Naive thymus-derived CD4-positive, alpha-beta T cell (primary cell): ENCODE measurements around the gene EGFL7. TPM values are rescaled to one million over a fixed set of nuclear protein-coding genes. Genes with fewer than 3 reads are reported as not detected.
"Not testable (repeated sequence)": the region's sequence is repeated elsewhere in the genome, so short reads cannot be mapped to it uniquely, and the experiment has no call there.

Experiments used
- ATAC-seq: fragments of 150-1000 bp; cut with Tn5 transposase; 2 replicates; pipeline ENCODE4 v1.10.0; 2021; ENCODE audit warnings: mild to moderate bottlenecking, moderate library complexity
- CTCF ChIA-PET: fragments of 350-600 bp; sonication (Branson Sonifier 250); formaldehyde crosslinking; loops from one replicate; lab custom pipeline; 2021; ENCODE audit warnings: antibody characterized with exemption; lab: Charles Lee
- POLR2A ChIA-PET: fragments of 350-600 bp; sonication (Branson Sonifier 250); formaldehyde crosslinking; loops from one replicate; lab custom pipeline; 2021; ENCODE audit warnings: antibody characterized with exemption, inconsistent platforms; lab: Charles Lee
- DNase-seq, 9 donors: peaks; one replicate each; pipeline versions ENCODE4 v3.0.0 to v3.0.0-alpha.2; 2020 to 2022; ENCODE audit warnings: mixed read lengths in 1 of 9
- H3K27ac ChIP-seq: one replicate; pipeline ENCODE4 v1.7.0; 2013; ENCODE audit warnings: mild to moderate bottlenecking, low read depth, low read length, moderate library complexity
- H3K27me3 ChIP-seq, 2 donors: one replicate each; pipeline ENCODE4 v1.7.0; 2013; ENCODE audit warnings: low read length in 2 of 2, mild to moderate bottlenecking in 2 of 2, moderate library complexity in 2 of 2; ENCODE audit not compliant: control insufficient read depth in 2 of 2, insufficient read depth in 2 of 2
- H3K36me3 ChIP-seq, 3 experiments: 1 replicate in 2 of 3; 2 replicates in 1 of 3; pipeline ENCODE4 v1.7.0; 2013; ENCODE audit warnings: low read length in 3 of 3, mild to moderate bottlenecking in 3 of 3, moderate library complexity in 1 of 3; ENCODE audit not compliant: insufficient read depth in 3 of 3, control insufficient read depth in 2 of 3
- H3K4me1 ChIP-seq, 2 donors: one replicate each; pipeline ENCODE4 v1.7.0; 2013; ENCODE audit warnings: low read length in 2 of 2, mild to moderate bottlenecking in 2 of 2, moderate library complexity in 1 of 2; ENCODE audit not compliant: control insufficient read depth in 2 of 2, insufficient read depth in 2 of 2
- H3K4me3 ChIP-seq: 2 replicates; pipeline ENCODE4 v1.7.0; 2013; ENCODE audit warnings: mild to moderate bottlenecking, low read length
- H3K9me3 ChIP-seq, 3 experiments: 1 replicate in 2 of 3; 2 replicates in 1 of 3; pipeline ENCODE4 v1.7.0; 2013; ENCODE audit warnings: low read length in 3 of 3; ENCODE audit not compliant: control insufficient read depth in 2 of 3
- H3K27ac Mint-ChIP-seq, 9 donors: one replicate each; pipeline ENCODE4 v1.8.0; 2020 to 2022; ENCODE audit warnings: mixed read lengths in 9 of 9, mild to moderate bottlenecking in 8 of 9, moderate library complexity in 5 of 9, inconsistent platforms in 2 of 9
- H3K27me3 Mint-ChIP-seq, 5 donors: one replicate each; pipeline ENCODE4 v1.8.0; 2021 to 2022; ENCODE audit warnings: mixed read lengths in 5 of 5, mild to moderate bottlenecking in 1 of 5
- H3K36me3 Mint-ChIP-seq, 5 donors: one replicate each; pipeline ENCODE4 v1.8.0; 2020 to 2022; ENCODE audit warnings: mixed read lengths in 5 of 5, mild to moderate bottlenecking in 3 of 5, inconsistent platforms in 1 of 5
- H3K4me1 Mint-ChIP-seq, 7 donors: one replicate each; pipeline ENCODE4 v1.8.0; 2020 to 2022; ENCODE audit warnings: mixed read lengths in 7 of 7, mild to moderate bottlenecking in 3 of 7, inconsistent platforms in 1 of 7
- H3K4me3 Mint-ChIP-seq, 10 donors: one replicate each; pipeline ENCODE4 v1.8.0; 2020 to 2022; ENCODE audit warnings: mild to moderate bottlenecking in 10 of 10, mixed read lengths in 10 of 10, moderate library complexity in 6 of 10, inconsistent platforms in 2 of 10
- H3K9me3 Mint-ChIP-seq, 11 donors: one replicate each; pipeline ENCODE4 v1.8.0; 2020 to 2022; ENCODE audit warnings: mixed read lengths in 11 of 11, mild to moderate bottlenecking in 4 of 11, inconsistent platforms in 1 of 11, moderate library complexity in 1 of 11
- intact Hi-C, 2 donors: fragments of 100-400 bp; cut with micrococcal nuclease; formaldehyde crosslinking; loops; one replicate each; pipeline ENCODE4 v1.15.1; 2023
- polyA plus RNA-seq, 2 donors: library from polyadenylated mRNA; unstranded; fragments of 300-500 nt; fragmentation: Illumina TruSeq; gene quantifications; one replicate each; pipeline ENCODE4 v1.2.3, GENCODE V29; 2021
- total RNA-seq, 6 experiments: library from RNA in 5 of 6; stranded (reverse) in 5 of 6; gene quantifications; 1 replicate in 5 of 6; 2 replicates in 1 of 6; pipeline ENCODE4 v1.2.3 and lab custom pipeline; 2021 to 2026

Gene EGFL7
- total and polyA plus RNA-seq, 7 experiments from 2014 or later: 0.56 to 2.3 (median 0.97) TPM; not detected in 4

DNA sequence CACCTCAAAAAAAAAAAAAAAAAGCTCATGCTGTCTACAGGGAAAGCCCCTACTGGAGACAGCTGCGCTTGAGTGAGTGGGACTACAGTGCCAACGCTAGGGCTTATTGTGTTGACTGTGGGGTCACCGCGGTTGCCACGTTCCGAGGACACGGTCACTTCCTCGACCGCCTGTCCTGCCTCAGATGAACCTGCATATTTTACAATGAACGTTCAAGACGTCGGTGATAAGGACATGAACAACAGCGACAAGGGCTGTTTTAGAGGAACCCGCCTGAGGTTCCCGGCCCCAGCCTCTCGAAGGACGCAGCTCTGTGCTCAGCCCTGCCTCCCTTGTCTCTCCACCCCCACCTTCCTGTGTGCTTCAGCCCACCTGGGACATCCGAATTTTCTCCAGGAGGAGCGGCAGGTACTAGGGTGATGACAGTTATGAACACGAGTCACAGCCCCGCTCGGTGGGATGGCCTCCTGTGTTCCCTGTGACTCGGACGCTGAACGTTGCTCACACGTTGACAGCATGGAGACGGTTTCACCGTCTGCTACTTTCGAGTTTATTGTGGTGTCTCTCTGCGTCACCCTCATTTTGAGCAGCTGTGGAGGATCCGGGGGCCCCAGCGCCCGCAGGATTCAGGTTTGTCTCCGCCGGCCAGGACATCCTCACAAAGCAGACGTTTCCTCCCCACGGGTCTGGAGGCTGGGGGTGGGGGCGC is 38.4 kb downstream of the EGFL7 start:
- Mint-ChIP-seq H3K9me3 (peaks cover 0 to 2% (median 0%) of the 10 kb centered on the region in 11 donors), H3K27me3 (peaks cover 0 to 29% (median 5%) of the 10 kb centered on the region in 5 donors), H3K4me3 (peak overlapping the region; percentile 76 to 91 (median 84)), H3K36me3 (no peaks in the 10 kb centered on the region), H3K27ac (peak overlapping the region; percentile 25 to 93 (median 83)), H3K4me1 (peaks cover 10 to 25% (median 14%) of the 10 kb centered on the region in 7 donors)
- Histone ChIP-seq H3K27ac (peak overlapping the region; percentile 30), H3K4me1 (peaks cover 7 to 17% of the 10 kb centered on the region in 2 donors), H3K27me3 (no peaks in the 10 kb centered on the region), H3K36me3 (no peaks in the 10 kb centered on the region), H3K4me3 (peak overlapping the region; percentile 65), H3K9me3 (no peaks in the 10 kb centered on the region)
- POLR2A ChIA-PET: interaction anchor here (5.2 kb wide), 1 partner anchor 27 kb away, joined by 19 read pairs; no protein-coding TSS in a partner anchor
- DNase-seq (peak; percentile 35 to 68 (median 55)), ATAC-seq (peak; percentile 83)
- intact Hi-C loops: loop anchor here (1.0 to 2.0 kb wide), 2 partner anchors 27 to 28 kb away; no protein-coding TSS in a partner anchor
- CTCF ChIA-PET: no interaction called here

GRCh38 chr9:136701668-136702053 is 38.9 kb downstream of the EGFL7 start:
- ChIA-PET POLR2A (interaction anchor here (5.2 kb wide), 1 partner anchor 27 kb away, joined by 19 read pairs; no protein-coding TSS in a partner anchor), CTCF (no interaction called here)
- H3K4me1 Mint-ChIP-seq: peaks cover 10 to 25% (median 14%) of the 10 kb centered on the region in 7 donors
- peak overlapping the region in 9 of 10 donors; percentile 51 to 91 (median 83) for H3K4me3 Mint-ChIP-seq
- no peaks in the 10 kb centered on the region for H3K36me3 Mint-ChIP-seq
- intact Hi-C loops: loop anchor here (1.0 to 2.0 kb wide), 2 partner anchors 27 kb away; no protein-coding TSS in a partner anchor
- Histone ChIP-seq H3K4me1 (peaks cover 7 to 17% of the 10 kb centered on the region in 2 donors), H3K4me3 (peak overlapping the region; percentile 65), H3K9me3 (no peaks in the 10 kb centered on the region), H3K27ac (no peak overlapping the region), H3K36me3 (no peaks in the 10 kb centered on the region), H3K27me3 (no peaks in the 10 kb centered on the region)
- peaks cover 0 to 29% (median 5%) of the 10 kb centered on the region in 5 donors for H3K27me3 Mint-ChIP-seq
- peaks cover 0 to 2% (median 0%) of the 10 kb centered on the region in 11 donors for H3K9me3 Mint-ChIP-seq
- DNase-seq (peak in 1 of 9 donors; percentile 18), ATAC-seq (no peak)
- peak overlapping the region in 5 of 9 donors; percentile 56 to 89 (median 75) for H3K27ac Mint-ChIP-seq

DNA sequence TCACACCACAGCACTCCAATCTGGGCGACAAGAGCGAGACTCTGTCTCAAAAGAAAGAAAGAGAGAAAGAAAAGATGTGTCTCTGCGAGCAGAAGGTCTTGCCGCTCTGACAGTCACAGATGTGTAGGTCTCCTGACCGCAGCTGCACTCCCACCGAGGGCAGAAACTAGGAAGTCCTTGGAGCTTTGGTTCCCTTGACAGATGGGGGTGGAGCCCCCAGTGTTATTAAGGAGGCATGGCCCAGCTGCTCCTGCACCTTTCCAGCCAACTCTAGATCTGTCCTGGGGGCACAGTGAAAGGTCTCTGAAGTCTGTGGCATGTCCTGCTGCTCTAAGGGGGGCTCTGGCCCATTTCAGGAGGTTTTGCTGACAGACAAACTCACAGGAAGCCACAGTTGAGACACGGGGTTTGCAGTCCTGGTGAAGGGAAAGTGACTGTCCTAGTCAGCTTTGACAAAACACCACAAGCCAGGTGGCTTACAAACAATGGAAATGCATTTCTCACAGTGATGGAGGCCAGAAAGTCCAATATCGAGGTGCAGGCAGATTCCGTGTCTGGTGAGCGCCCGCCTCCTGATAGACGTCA is 40.7 kb downstream of the EGFL7 start:
- no peaks in the 10 kb centered on the region for H3K36me3 ChIP-seq
- Mint-ChIP-seq H3K36me3 (no peaks in the 10 kb centered on the region), H3K9me3 (peaks cover 0 to 2% (median 0%) of the 10 kb centered on the region in 11 donors), H3K27ac (peak overlapping the region in 1 of 9 donors; percentile 2), H3K4me1 (peaks cover 7 to 22% (median 14%) of the 10 kb centered on the region in 7 donors), H3K4me3 (no peak overlapping the region), H3K27me3 (peaks cover 0 to 30% (median 5%) of the 10 kb centered on the region in 5 donors)
- H3K27me3 ChIP-seq: no peaks in the 10 kb centered on the region
- H3K4me3 ChIP-seq: no peak overlapping the region
- peaks cover 7 to 17% of the 10 kb centered on the region in 2 donors for H3K4me1 ChIP-seq
- intact Hi-C loops: no loop called here
- POLR2A ChIA-PET: no interaction called here
- CTCF ChIA-PET: no interaction called here
- H3K9me3 ChIP-seq: no peaks in the 10 kb centered on the region
- ATAC-seq (no peak), DNase-seq (no peak)
- H3K27ac ChIP-seq: no peak overlapping the region

- H3K4me3 Mint-ChIP-seq, POLR2A ChIA-PET, H3K4me3 ChIP-seq, ATAC-seq, H3K36me3 Mint-ChIP-seq, H3K27ac ChIP-seq, H3K27ac Mint-ChIP-seq, DNase-seq, H3K9me3 Mint-ChIP-seq, CTCF ChIA-PET, intact Hi-C loops, H3K9me3 ChIP-seq, H3K36me3 ChIP-seq, H3K27me3 ChIP-seq: not testable (repeated sequence)
- peaks cover 7 to 17% of the 10 kb centered on the region in 2 donors for H3K4me1 ChIP-seq
- Mint-ChIP-seq H3K27me3 (peaks cover 0 to 28% (median 7%) of the 10 kb centered on the region in 5 donors), H3K4me1 (peaks cover 7 to 22% (median 14%) of the 10 kb centered on the region in 7 donors)
Observed at GRCh38 chr9:136704741-136705140, 42.0 kb downstream of the EGFL7 start.

DNA sequence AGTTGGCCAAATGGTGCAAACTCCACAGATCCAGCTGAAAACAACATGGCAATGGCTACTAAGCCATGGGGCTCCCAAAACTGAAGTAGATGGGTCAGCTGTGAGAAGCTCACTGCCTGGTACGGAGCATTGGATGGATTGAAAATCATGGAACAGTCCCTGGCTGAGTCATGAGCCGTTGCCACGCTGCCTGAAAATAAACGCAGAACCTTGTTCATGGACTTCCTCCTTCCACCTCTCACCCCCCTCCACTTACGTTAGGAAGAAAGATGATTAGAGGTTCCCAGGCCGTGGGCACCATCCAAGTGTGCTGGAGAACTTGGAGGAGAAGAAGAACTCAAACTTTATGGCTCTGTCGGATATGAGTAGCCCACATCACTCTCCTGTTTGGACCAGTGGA is 42.8 kb downstream of the EGFL7 start:
- Histone ChIP-seq H3K27ac (no peak overlapping the region), H3K4me1 (peaks cover 7 to 12% of the 10 kb centered on the region in 2 donors), H3K36me3 (no peaks in the 10 kb centered on the region), H3K4me3 (no peak overlapping the region), H3K9me3 (no peaks in the 10 kb centered on the region), H3K27me3 (no peaks in the 10 kb centered on the region)
- Mint-ChIP-seq H3K9me3 (no peaks in the 10 kb centered on the region), H3K27me3 (peaks cover 3 to 36% (median 11%) of the 10 kb centered on the region in 5 donors), H3K4me1 (peaks cover 3 to 17% (median 11%) of the 10 kb centered on the region in 7 donors), H3K27ac (no peak overlapping the region), H3K4me3 (no peak overlapping the region), H3K36me3 (no peaks in the 10 kb centered on the region)
- ATAC-seq (peak; percentile 22), DNase-seq (no peak)
- ChIA-PET CTCF (no interaction called here), POLR2A (interaction anchor here (0.7 kb wide), 1 partner anchor 23 kb away, joined by 4 read pairs; no protein-coding TSS in a partner anchor)
- intact Hi-C loops: no loop called here

DNA sequence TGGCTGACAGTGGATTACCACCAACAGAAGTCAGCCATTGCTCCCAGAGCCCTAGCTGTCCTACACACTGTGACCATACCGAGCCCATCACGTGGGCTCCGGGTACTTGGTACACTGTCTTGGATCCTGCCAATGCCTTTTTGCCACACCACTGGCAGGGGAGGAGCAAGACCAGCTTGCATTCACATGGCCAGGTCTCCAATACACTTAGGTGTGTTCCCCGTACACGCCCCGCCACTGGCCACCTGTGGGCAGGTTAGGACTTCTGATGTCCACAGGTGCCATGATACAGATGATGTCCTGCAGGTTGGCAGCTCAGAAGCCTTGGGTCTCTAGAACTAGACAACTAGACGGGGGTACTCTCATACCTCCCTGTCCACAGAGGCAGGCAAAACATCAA is 44.3 kb downstream of the EGFL7 start:
- H3K9me3 ChIP-seq: no peaks in the 10 kb centered on the region
- peaks cover 0 to 8% (median 5%) of the 10 kb centered on the region in 7 donors for H3K4me1 Mint-ChIP-seq
- H3K27me3 ChIP-seq: peaks cover 0 to 3% of the 10 kb centered on the region in 2 donors
- no peaks in the 10 kb centered on the region for H3K4me1 ChIP-seq
- no peaks in the 10 kb centered on the region for H3K36me3 ChIP-seq
- intact Hi-C loops: no loop called here
- ChIA-PET POLR2A (no interaction called here), CTCF (no interaction called here)
- ATAC-seq (no peak), DNase-seq (no peak)
- H3K27me3 Mint-ChIP-seq: peaks cover 15 to 43% (median 23%) of the 10 kb centered on the region in 5 donors
- no peak overlapping the region for H3K27ac ChIP-seq
- H3K4me3 Mint-ChIP-seq: no peak overlapping the region
- H3K9me3 Mint-ChIP-seq: no peaks in the 10 kb centered on the region
- H3K36me3 Mint-ChIP-seq: no peaks in the 10 kb centered on the region
- H3K27ac Mint-ChIP-seq: no peak overlapping the region
- no peak overlapping the region for H3K4me3 ChIP-seq
